ENCODE results near the gene WFDC8. TPM values are rescaled to one million over a fixed set of nuclear protein-coding genes. Genes with fewer than 3 reads are reported as not detected.

Gene WFDC8
- total RNA-seq (ENCODE audit: low replicate concordance) = not detected in 2 replicates
- long read RNA-seq = 0 reads

DNA sequence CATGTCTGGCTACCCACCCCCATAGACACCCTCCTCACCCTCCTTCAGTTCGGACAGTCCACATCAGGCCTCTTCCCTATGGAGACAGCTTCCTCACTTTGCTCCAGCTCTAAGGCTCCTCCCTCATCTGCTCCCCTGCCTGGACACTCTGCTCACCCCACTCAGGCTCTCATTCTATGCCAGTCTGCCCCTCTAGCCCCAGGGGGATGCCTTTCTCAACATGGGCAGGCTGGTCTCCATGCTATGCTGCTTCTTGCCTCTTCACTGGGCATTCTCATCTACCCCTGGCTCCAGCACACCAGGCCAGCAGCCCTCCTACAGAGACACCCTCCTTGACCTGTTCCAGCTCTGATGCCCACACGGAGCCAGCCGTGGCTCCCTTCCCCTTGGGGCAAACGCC, at the start of gene WFDC8:
Gene WFDC8, minus strand, starts transcription at position 101 of the 400 bp plus-strand sequence. Its CDS starts 37 bp downstream, at position 64.
- no peaks in the 10 kb centered on the region for H3K36me3 Mint-ChIP-seq
- no peak within 1 kb of the TSS for H3K4me3 Mint-ChIP-seq
- no peaks in the 10 kb centered on the region for H3K4me1 Mint-ChIP-seq (ENCODE audit: unreplicated experiment)
- H3K9me3 Mint-ChIP-seq = no peaks in the 10 kb centered on the region
- no peak for DNase-seq (ENCODE audit: extremely low spot score, unreplicated experiment)
- peaks cover 22% of the 10 kb centered on the region for H3K27me3 Mint-ChIP-seq
- no peak within 1 kb of the TSS for H3K27ac Mint-ChIP-seq
- TF ChIP-seq, protein P1, sequence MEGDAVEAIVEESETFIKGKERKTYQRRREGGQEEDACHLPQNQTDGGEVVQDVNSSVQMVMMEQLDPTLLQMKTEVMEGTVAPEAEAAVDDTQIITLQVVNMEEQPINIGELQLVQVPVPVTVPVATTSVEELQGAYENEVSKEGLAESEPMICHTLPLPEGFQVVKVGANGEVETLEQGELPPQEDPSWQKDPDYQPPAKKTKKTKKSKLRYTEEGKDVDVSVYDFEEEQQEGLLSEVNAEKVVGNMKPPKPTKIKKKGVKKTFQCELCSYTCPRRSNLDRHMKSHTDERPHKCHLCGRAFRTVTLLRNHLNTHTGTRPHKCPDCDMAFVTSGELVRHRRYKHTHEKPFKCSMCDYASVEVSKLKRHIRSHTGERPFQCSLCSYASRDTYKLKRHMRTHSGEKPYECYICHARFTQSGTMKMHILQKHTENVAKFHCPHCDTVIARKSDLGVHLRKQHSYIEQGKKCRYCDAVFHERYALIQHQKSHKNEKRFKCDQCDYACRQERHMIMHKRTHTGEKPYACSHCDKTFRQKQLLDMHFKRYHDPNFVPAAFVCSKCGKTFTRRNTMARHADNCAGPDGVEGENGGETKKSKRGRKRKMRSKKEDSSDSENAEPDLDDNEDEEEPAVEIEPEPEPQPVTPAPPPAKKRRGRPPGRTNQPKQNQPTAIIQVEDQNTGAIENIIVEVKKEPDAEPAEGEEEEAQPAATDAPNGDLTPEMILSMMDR (conservative IDR thresholded peaks at IDR 0.05) = no peak

GRCh38 chr20:45626540-45626939, 47.5 kb upstream of the WFDC8 start:
- Mint-ChIP-seq H3K36me3 (no peaks in the 10 kb centered on the region), H3K27me3 (peaks cover 23% of the 10 kb centered on the region), H3K4me3 (no peak overlapping the region), H3K27ac (no peak overlapping the region), H3K9me3 (peaks cover 5% of the 10 kb centered on the region), H3K4me1 (ENCODE audit: unreplicated experiment) (no peaks in the 10 kb centered on the region)
- DNase-seq (ENCODE audit: extremely low spot score, unreplicated experiment) = no peak
- TF ChIP-seq, protein P1 (conservative IDR thresholded peaks at IDR 0.05) = no peak

DNA sequence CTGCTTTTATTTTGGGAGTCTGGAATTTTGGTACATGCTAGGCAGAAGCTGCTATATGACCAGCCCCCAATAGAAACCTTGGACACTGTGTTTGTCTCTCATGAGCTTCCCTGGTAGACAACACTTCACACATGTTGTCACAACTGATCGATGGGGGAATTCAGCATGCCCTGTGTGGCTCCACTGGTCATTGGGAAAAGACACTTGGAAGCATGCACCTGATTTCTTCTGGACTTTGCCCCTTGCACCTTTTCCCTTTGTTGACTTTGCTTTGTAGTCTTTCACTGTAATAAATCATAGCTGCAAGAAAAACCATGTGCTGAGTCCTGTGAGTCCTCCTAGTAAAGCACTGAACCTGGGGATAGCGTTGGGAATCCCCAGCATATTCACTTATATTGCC, 42.5 kb upstream of the WFDC8 start:
- TF ChIP-seq, protein P1 (conservative IDR thresholded peaks at IDR 0.05) = no peak
- no peaks in the 10 kb centered on the region for H3K4me1 Mint-ChIP-seq (ENCODE audit: unreplicated experiment)
- DNase-seq (ENCODE audit: extremely low spot score, unreplicated experiment) = no peak
- peaks cover 5% of the 10 kb centered on the region for H3K9me3 Mint-ChIP-seq
- H3K4me3 Mint-ChIP-seq = no peak overlapping the region
- no peak overlapping the region for H3K27ac Mint-ChIP-seq
- H3K27me3 Mint-ChIP-seq = peaks cover 3% of the 10 kb centered on the region
- no peaks in the 10 kb centered on the region for H3K36me3 Mint-ChIP-seq

DNA sequence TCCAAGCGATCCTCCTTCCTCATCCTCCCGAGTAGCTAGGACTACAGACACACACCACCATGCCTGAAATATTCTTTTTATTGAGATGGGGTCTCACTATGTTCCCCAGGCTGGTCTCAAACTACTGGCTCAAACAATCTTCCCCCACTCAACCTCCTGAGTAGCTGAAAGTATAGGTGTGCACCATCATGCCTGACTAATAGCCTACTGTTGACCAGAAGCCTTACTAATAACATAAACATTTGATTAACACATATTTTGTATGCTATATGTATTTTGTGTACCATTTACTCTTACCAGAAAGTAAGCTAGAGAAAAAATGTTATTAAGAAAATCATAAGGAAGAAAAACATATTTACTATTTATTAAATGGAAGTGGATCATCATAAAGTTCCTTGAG, 38.5 kb upstream of the WFDC8 start:
- Mint-ChIP-seq H3K36me3 (no peaks in the 10 kb centered on the region), H3K4me1 (ENCODE audit: unreplicated experiment) (no peaks in the 10 kb centered on the region), H3K27ac (no peak overlapping the region), H3K9me3 (no peaks in the 10 kb centered on the region), H3K4me3 (no peak overlapping the region), H3K27me3 (peaks cover 13% of the 10 kb centered on the region)
- TF ChIP-seq, protein P1 (conservative IDR thresholded peaks at IDR 0.05) = no peak
- no peak for DNase-seq (ENCODE audit: extremely low spot score, unreplicated experiment)

- no peak overlapping the region for H3K4me3 Mint-ChIP-seq
- no peak overlapping the region for H3K27ac Mint-ChIP-seq
- peaks cover 15% of the 10 kb centered on the region for H3K27me3 Mint-ChIP-seq
- no peaks in the 10 kb centered on the region for H3K36me3 Mint-ChIP-seq
- no peak for DNase-seq (ENCODE audit: extremely low spot score, unreplicated experiment)
- TF ChIP-seq, protein P1 (conservative IDR thresholded peaks at IDR 0.05) = no peak
- H3K9me3 Mint-ChIP-seq = peaks cover 9% of the 10 kb centered on the region
- H3K4me1 Mint-ChIP-seq (ENCODE audit: unreplicated experiment) = no peaks in the 10 kb centered on the region
These were observed 33.2 kb upstream of the WFDC8 start for GRCh38 chr20:45612314-45612713.

DNA sequence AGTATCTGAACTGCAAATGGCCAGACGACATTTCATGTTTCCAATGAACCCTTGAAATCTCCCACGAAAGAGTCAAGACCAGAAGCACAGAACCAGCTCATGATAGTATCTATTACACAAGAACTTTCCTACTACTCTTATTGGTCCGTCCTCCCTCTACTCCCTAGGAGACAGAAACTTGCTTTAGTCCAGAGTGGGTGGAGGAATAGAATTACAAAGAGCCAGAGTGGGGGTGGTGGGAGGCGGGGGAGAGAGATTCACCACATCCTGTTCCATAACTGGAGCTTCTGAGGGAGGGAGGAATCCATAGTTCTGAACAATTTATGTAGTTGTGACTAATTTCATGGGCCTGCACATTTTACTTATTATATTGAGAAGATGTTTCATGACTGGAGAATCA, 32.0 kb upstream of the WFDC8 start:
- no peak overlapping the region for H3K27ac Mint-ChIP-seq
- TF ChIP-seq, protein P1 (conservative IDR thresholded peaks at IDR 0.05) = no peak
- no peak overlapping the region for H3K4me3 Mint-ChIP-seq
- H3K4me1 Mint-ChIP-seq (ENCODE audit: unreplicated experiment) = no peaks in the 10 kb centered on the region
- DNase-seq (ENCODE audit: extremely low spot score, unreplicated experiment) = no peak
- no peaks in the 10 kb centered on the region for H3K36me3 Mint-ChIP-seq
- H3K9me3 Mint-ChIP-seq = peaks cover 9% of the 10 kb centered on the region
- peaks cover 15% of the 10 kb centered on the region for H3K27me3 Mint-ChIP-seq

All from type B pancreatic cell (in vitro differentiated cells).